ENCODE data around the gene ATG13.
"Not testable (repeated sequence)": the region's sequence is repeated elsewhere in the genome, so short reads cannot be mapped to it uniquely, and the experiment has no call there.

ATG13 gene

DNA sequence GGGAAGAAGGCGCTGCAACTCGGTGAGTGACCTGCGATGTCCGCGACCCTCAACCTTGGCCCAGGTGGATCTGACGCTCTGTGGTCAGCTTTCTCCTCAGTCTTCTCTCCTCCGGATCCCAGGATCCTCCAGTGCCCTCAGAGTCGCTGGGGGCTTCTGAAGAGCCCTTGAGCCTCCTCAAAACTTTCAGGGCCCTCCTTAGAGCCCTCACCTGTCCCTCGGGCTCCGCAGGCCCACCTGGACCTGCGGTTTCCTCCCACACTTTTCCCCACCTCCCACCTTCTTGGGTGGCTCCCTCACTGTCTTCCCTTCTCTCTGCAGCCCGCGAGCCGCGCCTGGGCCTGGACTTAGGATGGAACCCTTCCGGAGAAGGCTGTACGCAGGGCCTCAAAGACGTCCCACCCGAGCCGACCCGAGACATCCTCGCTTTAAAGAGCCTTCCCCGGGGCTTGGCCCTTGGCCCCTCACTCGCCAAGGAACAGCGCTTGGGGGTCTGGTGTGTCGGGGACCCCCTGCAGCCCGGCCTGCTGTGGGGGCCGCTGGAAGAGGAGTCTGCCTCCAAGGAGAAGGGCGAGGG lies 83.8 kb downstream of the ATG13 start:
- H3K27ac ChIP-seq (ENCODE audit: low read depth, low read length), result peak overlapping the region; percentile 95
- H3K4me3 ChIP-seq (ENCODE audit: low read depth in 1 of 5, low read length in 5 of 5), result peak overlapping the region; percentile 98 to 100 (median 99)
- peaks cover 10 to 58% (median 47%) of the 10 kb centered on the region in 5 donors for H3K4me1 ChIP-seq (ENCODE audit: control insufficient read depth in 5 of 5, insufficient read depth in 5 of 5, low read length in 5 of 5)
- no peaks in the 10 kb centered on the region for H3K27me3 ChIP-seq (ENCODE audit: control insufficient read depth in 5 of 5, insufficient read depth in 4 of 5, low read length in 5 of 5)
- H3K9ac ChIP-seq (ENCODE audit: low read length in 5 of 5), result peak overlapping the region; percentile 87 to 100 (median 95)
- no peaks in the 10 kb centered on the region for H3K9me3 ChIP-seq (ENCODE audit: control insufficient read depth in 5 of 5, low read length in 5 of 5)
- H3K36me3 ChIP-seq (ENCODE audit: control insufficient read depth in 5 of 5, insufficient read depth in 5 of 5, low read length in 5 of 5), result peaks cover 6 to 42% (median 39%) of the 10 kb centered on the region in 5 donors

DNA sequence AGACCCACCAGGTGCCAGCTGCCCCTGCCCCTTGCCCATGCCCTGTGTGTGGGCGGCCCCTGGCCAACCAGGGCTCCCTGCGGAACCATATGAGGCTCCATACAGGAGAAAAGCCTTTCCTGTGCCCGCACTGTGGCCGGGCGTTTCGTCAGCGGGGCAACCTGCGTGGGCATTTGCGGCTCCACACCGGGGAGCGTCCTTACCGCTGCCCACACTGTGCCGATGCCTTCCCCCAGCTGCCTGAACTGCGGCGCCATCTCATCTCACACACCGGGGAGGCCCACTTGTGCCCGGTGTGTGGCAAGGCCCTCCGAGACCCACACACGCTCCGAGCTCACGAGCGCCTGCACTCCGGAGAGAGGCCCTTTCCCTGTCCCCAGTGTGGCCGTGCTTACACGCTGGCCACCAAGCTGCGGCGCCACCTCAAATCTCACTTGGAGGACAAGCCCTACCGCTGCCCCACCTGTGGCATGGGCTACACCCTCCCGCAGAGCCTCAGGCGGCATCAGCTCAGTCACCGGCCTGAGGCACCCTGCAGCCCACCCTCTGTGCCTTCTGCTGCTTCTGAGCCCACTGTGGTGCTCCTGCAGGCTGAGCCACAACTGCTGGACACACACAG lies 87.8 kb downstream of the ATG13 start:
- Histone ChIP-seq H3K36me3 (ENCODE audit: control insufficient read depth in 5 of 5, insufficient read depth in 5 of 5, low read length in 5 of 5) (peaks cover 6 to 53% (median 48%) of the 10 kb centered on the region in 5 donors), H3K9me3 (ENCODE audit: control insufficient read depth in 5 of 5, low read length in 5 of 5) (no peaks in the 10 kb centered on the region), H3K27me3 (ENCODE audit: control insufficient read depth in 5 of 5, insufficient read depth in 4 of 5, low read length in 5 of 5) (no peaks in the 10 kb centered on the region), H3K4me3 (ENCODE audit: low read depth in 1 of 5, low read length in 5 of 5) (no peak overlapping the region), H3K27ac (ENCODE audit: low read depth, low read length) (no peak overlapping the region), H3K4me1 (ENCODE audit: control insufficient read depth in 5 of 5, insufficient read depth in 5 of 5, low read length in 5 of 5) (peaks cover 4 to 19% (median 10%) of the 10 kb centered on the region in 5 donors), H3K9ac (ENCODE audit: low read length in 5 of 5) (no peak overlapping the region)

DNA sequence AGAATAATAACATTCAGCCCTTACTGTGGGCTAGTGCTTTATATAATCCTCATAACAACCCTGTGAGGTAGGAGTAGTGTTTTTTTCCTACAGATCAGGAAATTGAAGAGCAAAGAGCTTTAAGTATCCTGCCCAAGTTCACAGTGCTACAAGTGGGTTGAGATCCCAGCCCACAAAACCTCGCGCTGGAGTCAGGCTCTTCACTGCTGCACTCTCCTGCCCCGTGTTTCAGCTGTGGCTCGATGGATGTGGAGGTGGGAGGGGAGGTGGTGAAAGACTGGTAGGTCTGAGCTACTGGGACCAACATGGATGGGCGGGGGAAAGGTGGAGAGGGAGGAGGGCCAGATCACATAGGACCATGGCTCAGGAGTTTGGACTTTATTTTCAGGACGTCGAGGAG lies 89.5 kb downstream of the ATG13 start:
- no peak overlapping the region for H3K27ac ChIP-seq (ENCODE audit: low read depth, low read length)
- peaks cover 0 to 9% (median 1%) of the 10 kb centered on the region in 5 donors for H3K4me1 ChIP-seq (ENCODE audit: control insufficient read depth in 5 of 5, insufficient read depth in 5 of 5, low read length in 5 of 5)
- no peak overlapping the region for H3K4me3 ChIP-seq (ENCODE audit: low read depth in 1 of 5, low read length in 5 of 5)
- H3K9ac ChIP-seq (ENCODE audit: low read length in 5 of 5), result no peak overlapping the region
- H3K36me3 ChIP-seq (ENCODE audit: control insufficient read depth in 5 of 5, insufficient read depth in 5 of 5, low read length in 5 of 5), result peaks cover 6 to 53% (median 48%) of the 10 kb centered on the region in 5 donors
- H3K9me3 ChIP-seq (ENCODE audit: control insufficient read depth in 5 of 5, low read length in 5 of 5), result no peaks in the 10 kb centered on the region
- H3K27me3 ChIP-seq (ENCODE audit: control insufficient read depth in 5 of 5, insufficient read depth in 4 of 5, low read length in 5 of 5), result no peaks in the 10 kb centered on the region

DNA sequence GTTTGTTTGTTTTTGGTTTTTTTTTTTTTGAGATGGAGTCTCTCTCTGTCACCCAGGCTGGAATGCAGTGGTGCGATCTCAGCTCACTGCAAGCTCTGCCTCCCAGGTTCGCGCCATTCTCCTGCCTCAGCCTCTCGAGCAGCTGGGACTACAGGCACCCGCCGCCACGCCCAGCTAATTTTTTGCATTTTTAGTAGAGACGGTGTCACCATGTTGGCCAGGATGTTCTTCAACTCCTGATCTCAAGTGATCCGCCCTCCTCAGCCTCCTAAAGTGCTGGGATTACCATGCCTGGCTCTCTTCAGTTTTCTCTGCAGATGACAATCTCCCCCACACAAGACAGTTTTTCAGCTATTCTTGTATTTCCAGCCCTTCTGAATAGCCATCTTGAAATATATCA lies 92.0 kb downstream of the ATG13 start:
- not testable (repeated sequence) for H3K9me3 ChIP-seq (ENCODE audit: control insufficient read depth in 5 of 5, low read length in 5 of 5); H3K9ac ChIP-seq (ENCODE audit: low read length in 5 of 5); H3K4me3 ChIP-seq (ENCODE audit: low read depth in 1 of 5, low read length in 5 of 5); H3K27me3 ChIP-seq (ENCODE audit: control insufficient read depth in 5 of 5, insufficient read depth in 4 of 5, low read length in 5 of 5); H3K4me1 ChIP-seq (ENCODE audit: control insufficient read depth in 5 of 5, insufficient read depth in 5 of 5, low read length in 5 of 5); H3K27ac ChIP-seq (ENCODE audit: low read depth, low read length)
- peaks cover 2 to 32% (median 30%) of the 10 kb centered on the region in 5 donors for H3K36me3 ChIP-seq (ENCODE audit: control insufficient read depth in 5 of 5, insufficient read depth in 5 of 5, low read length in 5 of 5)

DNA sequence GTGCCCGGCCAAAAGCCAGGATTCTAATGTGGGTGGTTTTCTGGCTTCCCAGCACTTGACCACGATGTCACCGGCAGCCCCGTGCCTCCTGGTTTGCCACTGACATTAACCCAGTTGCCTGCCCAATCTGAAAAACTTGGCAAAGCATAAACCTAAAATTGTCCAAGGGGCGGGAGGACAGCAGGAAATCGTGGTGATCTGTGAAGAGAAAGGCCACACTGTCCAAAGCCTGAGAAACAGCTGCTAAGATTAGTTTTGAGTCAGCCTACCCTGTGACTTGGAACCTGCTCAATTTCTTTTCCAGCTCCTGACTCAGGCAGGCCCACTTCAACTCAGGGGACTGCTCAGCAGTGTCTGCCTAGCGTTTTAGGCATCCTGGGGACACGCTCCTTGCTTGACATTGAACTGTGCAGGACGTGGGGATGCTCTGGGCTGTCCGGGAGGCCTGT lies 93.5 kb downstream of the ATG13 start:
- Histone ChIP-seq H3K9me3 (ENCODE audit: control insufficient read depth in 5 of 5, low read length in 5 of 5) (no peaks in the 10 kb centered on the region), H3K4me3 (ENCODE audit: low read depth in 1 of 5, low read length in 5 of 5) (no peak overlapping the region), H3K9ac (ENCODE audit: low read length in 5 of 5) (no peak overlapping the region), H3K27ac (ENCODE audit: low read depth, low read length) (peak overlapping the region; percentile 68), H3K4me1 (ENCODE audit: control insufficient read depth in 5 of 5, insufficient read depth in 5 of 5, low read length in 5 of 5) (peaks cover 0 to 2% (median 0%) of the 10 kb centered on the region in 5 donors), H3K36me3 (ENCODE audit: control insufficient read depth in 5 of 5, insufficient read depth in 5 of 5, low read length in 5 of 5) (peaks cover under 1 to 17% (median 15%) of the 10 kb centered on the region in 5 donors), H3K27me3 (ENCODE audit: control insufficient read depth in 5 of 5, insufficient read depth in 4 of 5, low read length in 5 of 5) (no peaks in the 10 kb centered on the region)

DNA sequence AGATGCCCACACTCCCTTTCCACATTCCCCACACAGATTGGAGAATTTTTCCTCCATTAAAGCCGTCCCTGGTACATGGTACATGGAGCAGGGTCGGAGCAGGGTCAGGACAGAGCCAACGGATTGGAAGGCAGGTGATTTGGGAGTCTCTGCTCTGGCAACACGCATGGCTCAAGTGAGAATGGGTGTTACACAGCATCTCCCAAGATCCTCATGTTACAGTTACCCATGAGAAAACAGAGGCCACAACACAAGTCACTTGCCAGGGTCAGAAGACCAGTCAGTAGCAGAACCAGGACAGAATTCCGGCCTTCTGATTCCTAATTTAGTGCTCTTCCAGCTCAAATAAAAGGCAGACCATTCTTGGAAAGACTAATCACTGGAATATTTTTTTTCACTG lies 94.0 kb downstream of the ATG13 start:
- no peak overlapping the region for H3K9ac ChIP-seq (ENCODE audit: low read length in 5 of 5)
- no peak overlapping the region for H3K4me3 ChIP-seq (ENCODE audit: low read depth in 1 of 5, low read length in 5 of 5)
- H3K4me1 ChIP-seq (ENCODE audit: control insufficient read depth in 5 of 5, insufficient read depth in 5 of 5, low read length in 5 of 5), result peaks cover 0 to 2% (median 0%) of the 10 kb centered on the region in 5 donors
- peak overlapping the region; percentile 68 for H3K27ac ChIP-seq (ENCODE audit: low read depth, low read length)
- H3K27me3 ChIP-seq (ENCODE audit: control insufficient read depth in 5 of 5, insufficient read depth in 4 of 5, low read length in 5 of 5), result no peaks in the 10 kb centered on the region
- peaks cover 0 to 13% (median 10%) of the 10 kb centered on the region in 5 donors for H3K36me3 ChIP-seq (ENCODE audit: control insufficient read depth in 5 of 5, insufficient read depth in 5 of 5, low read length in 5 of 5)
- H3K9me3 ChIP-seq (ENCODE audit: control insufficient read depth in 5 of 5, low read length in 5 of 5), result no peaks in the 10 kb centered on the region

DNA sequence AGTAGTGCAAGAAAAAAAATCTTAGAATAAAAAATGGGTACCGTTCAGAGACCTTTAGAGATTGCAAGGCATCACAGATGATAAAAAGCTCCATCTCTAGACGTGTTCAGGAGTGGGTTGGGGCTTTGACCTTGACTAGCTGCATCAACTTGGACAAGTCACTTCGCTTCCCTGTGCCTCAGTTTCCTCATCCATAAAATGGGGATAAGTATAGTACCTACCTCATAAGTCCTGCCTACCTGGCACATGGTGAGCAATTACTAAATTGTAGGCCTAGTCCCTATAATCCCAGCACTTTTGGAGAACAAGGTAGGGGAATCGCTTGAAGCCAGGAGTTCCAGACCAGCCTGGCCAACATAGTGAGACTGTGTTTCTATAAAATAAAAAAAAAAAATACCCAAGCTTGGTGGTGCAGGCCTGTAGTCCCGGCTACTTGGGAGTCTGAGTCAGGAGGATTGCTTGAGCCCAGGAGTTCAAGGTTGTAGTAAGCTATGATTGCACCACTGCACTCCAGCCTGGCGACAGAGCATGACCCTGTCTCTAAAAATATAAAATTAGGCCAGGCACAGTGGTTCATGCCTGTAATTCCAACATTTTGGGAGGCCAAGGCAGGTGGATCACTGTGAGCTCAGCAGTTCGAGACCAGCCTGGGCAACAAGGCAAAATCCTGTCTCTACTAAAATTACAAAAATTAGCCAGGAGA lies 95.7 kb downstream of the ATG13 start:
- no peaks in the 10 kb centered on the region for H3K36me3 ChIP-seq (ENCODE audit: control insufficient read depth in 5 of 5, insufficient read depth in 5 of 5, low read length in 5 of 5)
- no peaks in the 10 kb centered on the region for H3K27me3 ChIP-seq (ENCODE audit: control insufficient read depth in 5 of 5, insufficient read depth in 4 of 5, low read length in 5 of 5)
- H3K4me1 ChIP-seq (ENCODE audit: control insufficient read depth in 5 of 5, insufficient read depth in 5 of 5, low read length in 5 of 5), result peaks cover 0 to 3% (median 1%) of the 10 kb centered on the region in 5 donors
- no peak overlapping the region for H3K4me3 ChIP-seq (ENCODE audit: low read depth in 1 of 5, low read length in 5 of 5)
- H3K9ac ChIP-seq (ENCODE audit: low read length in 5 of 5), result no peak overlapping the region
- no peaks in the 10 kb centered on the region for H3K9me3 ChIP-seq (ENCODE audit: control insufficient read depth in 5 of 5, low read length in 5 of 5)
- no peak overlapping the region for H3K27ac ChIP-seq (ENCODE audit: low read depth, low read length)

DNA sequence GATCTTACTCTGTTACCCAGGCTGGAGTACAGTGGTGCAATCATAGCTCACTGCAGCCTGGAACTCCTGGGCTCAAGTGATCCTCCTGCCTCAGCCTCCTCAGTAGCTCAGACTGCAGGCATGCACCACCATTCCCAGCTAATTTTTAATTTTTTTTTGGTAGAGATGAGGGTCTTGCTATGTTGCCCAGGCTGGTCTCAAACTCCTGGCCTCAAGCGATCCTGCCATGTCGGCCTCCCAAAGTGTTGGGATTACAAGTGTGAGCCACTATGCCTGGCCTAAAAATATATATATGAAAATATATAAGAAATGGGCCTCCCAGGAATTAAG lies 100.4 kb downstream of the ATG13 start:
- not testable (repeated sequence) for H3K27ac ChIP-seq (ENCODE audit: low read depth, low read length); H3K36me3 ChIP-seq (ENCODE audit: control insufficient read depth in 5 of 5, insufficient read depth in 5 of 5, low read length in 5 of 5); H3K9me3 ChIP-seq (ENCODE audit: control insufficient read depth in 5 of 5, low read length in 5 of 5)

DNA sequence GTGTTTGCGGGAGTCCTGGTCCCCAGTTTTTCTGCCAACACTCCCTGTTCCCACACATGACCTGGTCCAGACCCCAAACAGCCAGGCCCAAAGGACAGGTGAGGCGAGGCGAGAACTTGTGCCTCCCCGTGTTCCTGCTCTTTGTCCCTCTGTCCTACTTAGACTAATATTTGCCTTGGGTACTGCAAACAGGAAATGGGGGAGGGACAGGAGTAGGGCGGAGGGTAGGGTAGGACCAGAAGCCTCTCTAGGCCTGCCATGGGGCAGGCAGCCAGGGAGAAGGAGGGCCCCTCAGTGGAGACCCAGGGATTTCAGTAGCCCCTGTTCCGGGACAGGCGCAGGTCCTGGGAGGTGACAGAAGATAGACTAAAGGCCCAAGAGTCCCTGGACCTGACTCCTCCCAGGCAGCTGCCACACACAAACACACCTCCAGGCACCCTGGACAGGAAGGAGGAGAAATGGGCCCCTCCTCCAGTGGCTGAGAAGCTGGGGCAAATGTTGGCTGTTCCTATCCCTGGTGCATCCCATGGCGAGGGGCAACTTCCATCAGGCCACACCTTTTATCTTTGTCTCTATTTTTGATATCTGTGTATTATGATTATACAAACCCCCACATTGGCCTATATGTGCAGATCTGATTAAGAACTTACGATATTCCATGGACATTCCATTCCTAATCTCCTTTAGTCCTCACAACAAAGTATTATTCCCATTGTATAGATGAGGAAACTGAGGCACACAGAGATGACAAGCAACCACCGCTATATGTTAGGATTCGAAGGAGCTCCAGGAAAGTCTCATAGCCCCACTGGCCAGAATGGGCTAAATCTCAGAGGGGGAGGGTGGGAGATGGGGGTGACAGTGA lies 101.0 kb downstream of the ATG13 start:
- Histone ChIP-seq H3K9me3 (ENCODE audit: control insufficient read depth in 5 of 5, low read length in 5 of 5) (no peaks in the 10 kb centered on the region), H3K27me3 (ENCODE audit: control insufficient read depth in 5 of 5, insufficient read depth in 4 of 5, low read length in 5 of 5) (no peaks in the 10 kb centered on the region), H3K9ac (ENCODE audit: low read length in 5 of 5) (no peak overlapping the region), H3K4me1 (ENCODE audit: control insufficient read depth in 5 of 5, insufficient read depth in 5 of 5, low read length in 5 of 5) (peaks cover 0 to 6% (median 5%) of the 10 kb centered on the region in 5 donors), H3K36me3 (ENCODE audit: control insufficient read depth in 5 of 5, insufficient read depth in 5 of 5, low read length in 5 of 5) (no peaks in the 10 kb centered on the region), H3K4me3 (ENCODE audit: low read depth in 1 of 5, low read length in 5 of 5) (no peak overlapping the region), H3K27ac (ENCODE audit: low read depth, low read length) (no peak overlapping the region)

More for the DNA sequence above, 100.4 kb downstream of the ATG13 start:
- H3K4me1 ChIP-seq (ENCODE audit: control insufficient read depth in 5 of 5, insufficient read depth in 5 of 5, low read length in 5 of 5); H3K4me3 ChIP-seq (ENCODE audit: low read depth in 1 of 5, low read length in 5 of 5); H3K27me3 ChIP-seq (ENCODE audit: control insufficient read depth in 5 of 5, insufficient read depth in 4 of 5, low read length in 5 of 5); H3K9ac ChIP-seq (ENCODE audit: low read length in 5 of 5): not testable (repeated sequence)

Data from subcutaneous abdominal adipose tissue (tissue), 5 donors.